Measurements from ENCODE around the gene ERRFI1.

DNA sequence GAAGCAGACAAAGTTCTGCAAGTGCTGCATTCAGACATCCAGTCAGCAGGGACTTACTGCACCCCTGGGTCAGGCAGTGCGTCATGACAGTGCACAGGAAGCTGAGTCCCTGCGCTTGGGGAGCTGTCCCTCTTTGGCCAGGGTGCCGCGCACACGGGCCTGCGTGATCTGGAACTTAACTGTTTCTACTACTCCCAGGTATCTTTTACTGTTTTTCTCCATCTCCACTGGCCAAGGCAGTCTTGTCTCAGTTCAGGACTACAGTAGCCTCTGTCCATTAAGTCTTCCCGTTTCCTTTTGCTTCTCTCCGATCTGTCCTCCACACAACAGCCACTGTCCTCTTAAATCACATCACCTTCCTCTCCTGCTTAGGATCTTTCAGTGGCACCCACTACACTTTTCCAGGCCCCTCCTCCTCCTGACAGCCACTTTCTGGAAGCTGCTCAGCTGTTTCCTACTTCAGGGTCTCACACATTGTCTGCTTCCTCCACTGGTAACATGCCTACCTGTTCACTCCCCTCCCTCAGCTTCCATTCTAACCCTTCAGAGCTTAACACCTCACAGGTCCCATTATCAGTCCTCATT lies 15.9 kb downstream of the ERRFI1 start:
- TF ChIP-seq, protein P1, sequence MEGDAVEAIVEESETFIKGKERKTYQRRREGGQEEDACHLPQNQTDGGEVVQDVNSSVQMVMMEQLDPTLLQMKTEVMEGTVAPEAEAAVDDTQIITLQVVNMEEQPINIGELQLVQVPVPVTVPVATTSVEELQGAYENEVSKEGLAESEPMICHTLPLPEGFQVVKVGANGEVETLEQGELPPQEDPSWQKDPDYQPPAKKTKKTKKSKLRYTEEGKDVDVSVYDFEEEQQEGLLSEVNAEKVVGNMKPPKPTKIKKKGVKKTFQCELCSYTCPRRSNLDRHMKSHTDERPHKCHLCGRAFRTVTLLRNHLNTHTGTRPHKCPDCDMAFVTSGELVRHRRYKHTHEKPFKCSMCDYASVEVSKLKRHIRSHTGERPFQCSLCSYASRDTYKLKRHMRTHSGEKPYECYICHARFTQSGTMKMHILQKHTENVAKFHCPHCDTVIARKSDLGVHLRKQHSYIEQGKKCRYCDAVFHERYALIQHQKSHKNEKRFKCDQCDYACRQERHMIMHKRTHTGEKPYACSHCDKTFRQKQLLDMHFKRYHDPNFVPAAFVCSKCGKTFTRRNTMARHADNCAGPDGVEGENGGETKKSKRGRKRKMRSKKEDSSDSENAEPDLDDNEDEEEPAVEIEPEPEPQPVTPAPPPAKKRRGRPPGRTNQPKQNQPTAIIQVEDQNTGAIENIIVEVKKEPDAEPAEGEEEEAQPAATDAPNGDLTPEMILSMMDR (IDR thresholded peaks at IDR 0.05) = no peak
- TF ChIP-seq POLR2A (IDR thresholded peaks at IDR 0.05) = no peak
